EL (cell line): Measurements from ENCODE around the gene RARA.

Experiments used
- DNase-seq: peaks from one replicate; pipeline ENCODE4 v3.0.0-alpha.2; 2016

The RARA gene

DNA sequence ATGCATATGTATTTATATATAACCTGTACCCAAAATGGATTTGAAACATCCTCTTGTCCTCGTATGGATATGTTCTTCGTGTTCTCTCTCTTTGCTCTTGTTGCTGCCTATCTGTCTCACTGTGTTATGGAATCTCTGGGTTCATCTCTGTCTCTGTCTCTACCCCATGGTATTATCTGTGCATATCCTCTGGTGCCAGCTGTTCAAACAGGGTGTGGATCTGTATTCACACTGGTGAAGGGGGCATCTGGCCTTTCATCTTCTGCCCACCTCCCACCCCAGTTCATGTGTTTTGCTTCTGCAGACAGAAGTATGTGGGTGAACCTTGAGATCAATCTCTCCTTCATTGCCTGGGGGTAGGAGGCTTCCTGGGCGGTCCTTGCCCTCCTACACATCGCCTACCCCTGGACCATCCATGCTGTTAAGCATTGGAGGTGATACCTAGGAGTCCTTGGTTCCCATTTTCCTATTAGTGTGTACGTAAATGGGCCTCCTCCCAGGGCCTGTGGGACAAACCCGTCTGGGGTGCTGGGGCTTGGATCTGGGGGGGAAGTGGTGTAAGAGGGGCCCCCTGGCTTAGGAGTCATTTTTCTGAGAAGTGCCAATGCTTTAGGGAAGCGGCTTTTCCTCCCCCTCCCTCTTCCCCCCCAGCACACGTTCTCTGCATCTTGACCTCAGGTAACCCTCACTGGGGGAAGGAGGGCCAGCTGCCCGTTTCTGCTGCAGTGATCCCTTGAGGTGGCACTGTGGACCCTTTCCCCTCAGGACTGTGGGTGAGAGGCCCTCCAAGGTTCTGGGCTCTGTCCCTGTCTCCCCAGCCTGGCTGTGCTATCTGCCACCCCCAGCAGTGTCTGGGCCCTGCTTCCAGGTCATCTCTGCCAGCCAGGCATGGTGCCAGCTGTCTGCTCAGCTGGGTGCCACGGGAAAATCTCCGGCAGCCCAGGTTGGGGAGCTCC, 21.1 kb downstream of the RARA start:
- no peak for DNase-seq

DNA sequence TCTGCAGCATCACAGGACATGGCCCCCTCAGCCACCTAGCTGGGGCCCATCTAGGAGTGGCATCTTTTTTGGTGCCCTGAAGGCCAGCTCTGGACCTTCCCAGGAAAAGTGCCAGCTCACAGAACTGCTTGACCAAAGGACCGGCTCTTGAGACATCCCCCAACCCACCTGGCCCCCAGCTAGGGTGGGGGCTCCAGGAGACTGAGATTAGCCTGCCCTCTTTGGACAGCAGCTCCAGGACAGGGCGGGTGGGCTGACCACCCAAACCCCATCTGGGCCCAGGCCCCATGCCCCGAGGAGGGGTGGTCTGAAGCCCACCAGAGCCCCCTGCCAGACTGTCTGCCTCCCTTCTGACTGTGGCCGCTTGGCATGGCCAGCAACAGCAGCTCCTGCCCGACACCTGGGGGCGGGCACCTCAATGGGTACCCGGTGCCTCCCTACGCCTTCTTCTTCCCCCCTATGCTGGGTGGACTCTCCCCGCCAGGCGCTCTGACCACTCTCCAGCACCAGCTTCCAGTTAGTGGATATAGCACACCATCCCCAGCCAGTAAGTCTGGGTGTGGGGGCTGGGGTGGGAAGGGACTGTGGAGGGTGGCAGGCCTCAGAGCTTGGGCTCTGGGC, 22.0 kb downstream of the RARA start:
- no peak for DNase-seq

DNA sequence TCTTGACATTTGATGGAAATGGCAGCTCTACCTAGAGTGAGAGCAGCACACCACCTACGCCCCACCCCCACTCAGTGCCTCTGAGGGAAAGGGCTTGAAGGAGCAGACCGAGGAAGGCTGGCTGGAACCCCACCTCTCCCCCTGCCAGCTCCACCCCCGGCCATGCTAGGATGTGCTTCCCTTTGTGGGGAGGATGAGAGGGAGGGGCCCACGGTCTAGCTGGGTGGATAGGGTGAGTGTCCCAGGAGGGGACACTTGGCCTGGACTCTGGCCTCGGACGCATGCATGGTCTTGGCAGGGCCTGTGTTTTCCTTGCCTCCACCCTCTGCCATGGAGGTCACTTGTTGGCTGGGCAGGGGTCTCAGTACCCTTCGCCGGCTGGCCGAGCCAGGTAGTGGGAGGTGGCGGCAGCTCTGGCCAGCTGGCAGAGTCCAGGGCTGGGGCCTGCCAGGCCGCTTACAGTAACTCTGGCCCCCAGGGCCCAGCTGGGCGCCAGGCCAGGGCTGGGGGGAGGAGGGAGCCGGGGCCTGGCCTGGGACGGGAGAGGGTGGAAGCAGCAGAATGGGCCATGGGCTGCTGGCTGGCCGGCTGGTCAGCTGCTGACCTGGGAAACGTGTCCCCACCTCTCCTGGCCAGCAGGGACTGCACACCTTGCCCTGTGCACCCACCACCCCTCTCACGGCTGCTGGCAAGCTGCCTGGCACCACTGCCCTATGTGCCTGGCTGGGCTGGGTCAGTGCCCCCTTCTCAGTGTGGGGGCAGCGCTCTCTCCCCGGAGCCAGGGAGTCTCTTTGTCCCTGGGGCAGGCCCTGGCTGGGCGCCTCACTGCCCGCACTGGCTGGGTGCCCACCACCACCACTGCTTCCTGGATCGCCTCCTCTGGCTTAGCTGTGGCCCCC, 23.0 kb downstream of the RARA start:
- peak; percentile 73 for DNase-seq

DNA sequence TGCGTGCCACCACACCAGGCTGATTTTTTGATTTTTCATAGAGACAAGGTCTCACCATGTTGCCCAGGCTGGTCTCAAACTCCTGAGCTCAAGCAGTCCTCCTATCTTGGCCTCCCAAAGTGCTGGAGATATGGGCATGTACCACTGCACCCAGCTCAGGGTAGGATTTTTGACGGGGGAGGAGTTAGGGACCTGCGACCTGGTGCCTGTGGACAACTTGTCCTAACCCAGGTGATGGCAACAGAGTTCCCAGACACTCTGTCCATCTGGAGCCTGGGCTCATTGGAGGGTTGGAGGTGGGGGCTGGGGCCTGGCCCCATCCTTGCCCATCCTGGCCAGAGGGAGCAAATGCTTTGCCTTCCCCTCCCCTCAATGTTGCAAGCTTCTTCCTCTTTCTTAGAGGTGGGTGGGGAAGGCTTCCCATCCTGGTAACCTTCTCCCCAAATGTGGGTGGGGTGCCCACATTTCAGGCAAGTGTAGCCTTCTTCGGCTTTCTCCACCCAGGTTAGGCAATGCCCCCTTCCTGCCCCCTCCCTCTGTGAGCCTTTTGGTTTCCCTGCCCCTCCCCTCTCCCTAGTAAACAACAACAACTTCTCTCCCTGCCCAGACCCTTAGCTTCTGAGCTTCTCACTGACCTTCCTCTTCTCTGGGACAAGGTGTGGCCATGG, 24.9 kb downstream of the RARA start:
- no peak for DNase-seq

DNA sequence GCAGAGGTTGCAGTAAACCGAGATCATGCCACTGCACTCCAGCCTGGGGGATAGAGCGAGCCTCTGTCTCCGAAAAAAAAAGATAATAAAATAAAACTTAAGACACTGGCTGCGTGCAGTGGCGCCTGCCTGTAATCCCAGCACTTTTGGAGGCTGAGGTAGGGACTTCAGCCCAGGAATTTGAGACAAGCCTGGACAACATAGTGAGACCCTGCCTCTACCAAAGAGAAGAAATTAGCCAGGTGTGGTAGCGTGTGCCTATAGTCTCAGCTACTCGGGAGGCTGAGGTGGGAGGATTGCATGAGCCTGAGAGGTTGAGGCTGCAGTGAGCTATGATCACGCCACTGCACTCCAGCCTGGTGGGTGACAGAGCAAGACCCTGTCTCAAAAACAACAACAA, 26.6 kb downstream of the RARA start:
- no peak for DNase-seq

DNA sequence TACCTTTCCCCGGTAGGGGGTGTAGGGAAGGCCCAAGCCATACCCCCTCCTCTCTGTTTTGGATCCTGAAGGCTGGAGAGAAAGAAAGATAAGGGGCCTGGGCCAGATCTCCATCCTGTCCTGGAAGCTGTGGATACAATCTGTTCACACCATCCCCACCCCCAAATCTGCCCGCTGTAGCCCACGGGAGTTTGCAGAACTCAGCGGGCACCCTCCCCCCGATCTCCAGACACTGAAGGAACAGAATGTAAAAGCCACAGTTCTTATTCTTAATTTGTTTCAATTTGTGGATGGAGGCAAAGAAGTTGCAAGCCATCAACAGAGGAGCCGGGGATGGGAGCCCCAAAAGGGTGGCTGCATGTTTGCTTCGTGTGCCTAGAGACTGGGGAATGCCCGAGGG, 28.4 kb downstream of the RARA start:
- DNase-seq = no peak

DNA sequence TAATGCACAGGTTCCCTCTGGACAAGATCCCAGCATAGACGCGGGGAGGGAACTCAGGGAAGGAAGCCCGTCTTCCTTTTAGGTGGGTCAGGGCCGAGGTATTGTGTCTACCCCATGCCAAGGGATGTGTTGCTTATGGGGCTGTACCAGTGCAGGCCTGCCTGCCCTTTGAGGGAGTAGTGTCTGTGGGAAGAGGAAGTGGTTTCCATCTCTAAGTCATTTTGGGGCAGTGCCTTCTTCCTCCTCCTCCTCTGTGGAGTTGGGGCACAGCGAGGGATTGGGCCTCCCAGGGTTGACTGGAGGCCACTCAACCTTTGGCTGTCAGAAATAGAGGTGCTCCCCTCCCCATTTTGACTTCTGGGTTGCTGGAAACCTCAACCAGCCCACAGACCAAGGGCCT, 29.1 kb downstream of the RARA start:
- DNase-seq = no peak

DNA sequence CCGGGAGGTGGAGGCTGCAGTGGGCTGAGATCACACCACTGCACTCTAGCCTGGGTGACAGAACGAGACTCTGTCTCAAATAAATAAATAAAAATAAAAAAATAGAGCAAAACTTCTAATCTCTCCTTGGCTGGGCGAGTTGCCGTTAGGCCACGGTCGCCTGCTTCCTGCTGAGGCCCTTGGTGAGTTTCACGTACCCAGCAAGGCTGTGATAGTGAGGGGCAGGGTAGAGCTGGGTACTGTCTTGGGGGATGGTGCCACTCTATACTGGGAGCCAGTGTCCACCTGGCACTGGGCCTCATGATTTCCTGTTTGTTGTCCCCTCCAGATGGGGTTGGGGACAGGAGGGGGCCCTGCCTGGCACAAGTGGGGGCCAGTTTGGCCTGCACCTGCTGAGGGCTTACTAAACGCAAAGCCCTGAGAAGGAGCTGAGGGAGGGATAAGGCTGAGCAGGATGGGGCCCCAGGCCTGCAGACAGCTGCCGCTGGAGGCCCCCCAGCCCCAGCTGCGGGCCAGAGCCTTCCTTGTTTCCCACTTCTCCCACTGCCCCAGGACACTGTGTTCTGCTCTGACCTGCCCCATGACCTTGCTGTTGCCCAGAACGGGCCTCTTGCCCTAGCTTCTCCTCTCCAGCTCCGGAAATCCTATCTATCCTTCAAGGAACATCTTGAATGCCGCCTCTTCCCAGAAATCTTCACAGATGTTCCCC, 30.1 kb downstream of the RARA start:
- DNase-seq = no peak

DNA sequence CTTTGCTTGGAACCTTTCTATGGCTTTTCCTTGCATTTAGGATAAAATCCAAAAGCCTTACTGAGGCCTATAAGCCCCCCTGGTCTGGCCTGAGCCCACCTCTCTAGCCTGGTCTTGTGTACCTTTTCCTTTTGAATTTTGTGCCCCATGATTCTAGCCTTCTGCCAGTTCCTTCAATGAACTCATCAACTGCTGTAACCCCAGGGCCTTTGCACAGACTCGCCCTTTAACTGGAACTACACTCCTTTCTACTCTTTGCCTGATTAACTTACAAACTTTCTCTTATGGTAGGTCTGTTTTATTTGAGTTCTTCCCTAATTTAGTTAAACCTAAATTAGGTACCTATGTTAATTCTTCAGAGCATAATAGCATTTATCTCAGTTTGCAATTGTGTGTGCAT, 31.3 kb downstream of the RARA start:
- no peak for DNase-seq

DNA sequence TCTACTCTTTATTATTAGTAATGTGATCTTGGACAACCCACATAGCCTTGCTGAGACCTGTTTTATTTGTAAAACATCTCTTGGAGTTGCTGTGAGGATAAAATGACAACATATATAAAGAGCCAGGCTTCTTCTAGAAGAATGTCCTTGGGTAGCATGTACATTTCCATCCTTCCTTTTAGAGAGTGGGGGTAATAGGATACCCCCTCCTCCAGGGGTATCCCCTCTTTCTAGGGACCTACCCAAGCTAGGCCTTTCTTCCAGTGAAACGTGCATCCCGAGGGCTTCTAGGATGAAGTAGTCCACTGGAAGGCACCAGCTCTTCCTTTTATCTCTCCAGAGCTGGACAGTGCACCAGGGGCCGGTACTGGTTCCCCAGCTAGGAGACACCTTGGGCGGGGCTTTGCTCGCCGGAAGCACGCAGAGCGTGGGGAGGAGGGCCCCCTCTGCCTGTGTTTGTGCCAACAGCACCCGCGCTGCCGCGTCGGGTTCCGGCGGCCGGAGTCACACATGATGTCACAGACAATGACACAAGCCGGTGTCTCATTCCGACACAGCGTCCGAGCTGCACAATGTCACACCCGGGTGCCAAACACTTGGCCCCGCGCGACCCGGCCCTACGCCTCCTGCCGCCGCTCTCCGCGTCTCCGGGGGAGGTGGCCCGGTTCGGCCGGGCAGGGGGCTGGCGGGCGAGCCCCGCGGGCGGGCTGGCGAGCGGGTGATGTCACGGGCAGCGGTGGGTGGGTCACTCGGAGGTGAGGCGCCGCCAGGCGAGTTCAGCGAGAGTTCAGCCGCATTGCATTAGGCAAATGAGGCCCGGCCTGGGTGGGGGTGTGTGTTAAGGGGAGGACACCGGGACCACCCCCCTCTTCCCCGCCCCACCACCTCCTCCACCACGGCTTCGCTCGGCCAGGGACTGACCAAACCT, 32.2 kb downstream of the RARA start:
- peak; percentile 85 for DNase-seq

DNA sequence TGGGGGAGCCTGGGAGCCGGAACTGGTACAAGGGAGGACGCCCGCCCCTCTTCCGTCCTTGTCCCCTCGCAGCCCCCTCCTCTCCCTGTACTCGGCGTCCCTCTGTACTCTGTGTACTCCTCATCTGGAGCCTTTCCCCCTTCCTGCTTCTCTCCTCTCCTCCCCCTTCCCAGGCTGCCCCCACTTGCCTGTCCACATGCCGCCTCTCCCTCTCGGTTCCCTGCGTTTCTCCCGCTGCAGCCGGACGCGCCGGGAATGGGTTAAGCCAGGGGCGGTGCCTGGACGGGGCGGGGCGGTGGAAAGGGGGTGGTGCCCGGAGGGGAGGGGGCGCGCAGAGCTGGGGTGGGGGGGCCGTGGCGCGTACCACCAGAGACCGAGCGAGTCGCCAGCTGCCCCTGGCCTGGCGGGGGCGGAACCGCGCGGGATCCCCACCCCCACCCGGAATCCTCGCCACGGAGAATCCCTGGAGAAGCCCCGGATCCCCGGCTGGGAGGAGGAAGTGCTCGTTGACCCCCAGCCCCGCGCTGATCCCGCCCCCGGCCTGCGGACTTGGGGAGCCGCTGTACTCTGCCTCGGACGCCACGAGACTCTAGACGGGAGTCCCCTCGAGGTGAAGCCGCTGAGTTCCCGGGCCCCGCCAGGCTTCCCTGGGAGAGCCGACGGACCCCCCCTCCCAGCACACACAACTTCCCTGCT, 33.0 kb downstream of the RARA start:
- peak; percentile 72 for DNase-seq

DNA sequence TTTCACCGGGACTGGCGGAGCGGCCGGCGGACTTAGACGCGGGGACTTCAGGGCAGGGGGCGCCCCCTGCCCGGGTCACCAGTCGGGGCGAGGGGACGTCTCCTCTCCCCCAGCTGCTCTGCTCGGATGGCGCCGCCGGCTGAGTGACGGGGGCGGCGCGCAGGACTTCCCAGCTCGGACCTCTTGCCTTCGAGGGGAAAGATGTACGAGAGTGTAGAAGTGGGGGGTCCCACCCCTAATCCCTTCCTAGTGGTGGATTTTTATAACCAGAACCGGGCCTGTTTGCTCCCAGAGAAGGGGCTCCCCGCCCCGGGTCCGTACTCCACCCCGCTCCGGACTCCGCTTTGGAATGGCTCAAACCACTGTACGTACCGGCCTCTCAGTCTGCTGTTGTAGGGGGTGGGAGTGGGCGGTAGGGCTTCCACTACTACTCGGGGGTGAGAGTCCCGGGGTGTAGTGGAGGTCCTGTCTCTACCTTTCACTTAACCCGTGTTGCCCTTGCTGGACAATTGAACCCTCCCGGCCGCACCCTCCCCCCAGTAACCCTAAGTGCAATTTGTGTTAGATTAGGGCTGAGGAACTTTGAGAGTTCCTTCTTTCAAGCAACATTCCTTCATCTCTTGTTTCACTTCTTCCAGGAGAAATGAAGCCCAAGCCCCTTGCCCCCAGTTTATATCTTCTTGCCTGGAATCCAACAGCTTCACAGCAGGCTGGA, 33.7 kb downstream of the RARA start:
- no peak for DNase-seq

DNA sequence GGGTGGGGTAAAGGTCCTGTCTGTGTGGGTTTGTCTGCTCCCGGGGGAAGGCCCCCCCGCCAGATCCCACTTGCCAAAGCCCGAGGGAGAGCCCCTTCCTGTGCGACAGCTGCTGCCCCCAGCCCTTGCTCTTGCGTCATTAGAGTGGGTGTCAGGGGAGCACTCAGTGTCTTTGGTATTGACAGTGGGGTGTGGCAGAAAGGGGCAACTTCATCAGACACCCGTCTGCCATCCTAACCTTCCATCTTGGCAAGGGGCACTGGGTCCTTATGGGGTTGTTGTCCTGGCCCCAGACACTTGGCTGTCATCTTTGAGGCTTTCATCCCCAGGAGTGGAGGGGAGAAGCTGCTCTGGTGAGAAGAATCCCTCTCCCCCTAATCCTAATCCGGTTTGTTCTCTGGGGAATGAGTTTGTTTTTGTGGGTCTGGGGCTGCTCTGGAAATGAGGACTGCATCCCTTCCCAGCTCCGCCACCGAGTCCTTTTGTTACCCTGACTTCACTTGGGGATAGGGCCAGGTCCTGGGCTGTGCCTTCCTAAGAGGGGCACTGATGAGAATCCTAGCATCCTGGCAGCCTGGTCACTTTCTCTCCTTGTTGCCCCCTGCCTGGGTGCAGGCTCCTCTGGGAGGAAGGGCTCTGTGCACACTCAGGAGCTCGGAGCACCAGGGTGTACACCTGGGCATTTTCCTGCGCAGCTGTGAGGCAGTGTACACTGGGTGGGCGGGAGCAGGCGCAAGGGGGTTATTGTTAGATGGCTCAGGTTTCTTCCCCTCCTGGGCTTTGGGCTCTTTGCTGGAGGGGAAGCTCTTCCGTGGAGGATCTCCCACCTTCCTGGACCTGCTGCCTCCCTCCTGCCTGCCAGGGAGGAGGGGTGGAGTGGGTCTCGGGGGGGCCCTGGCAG, 34.5 kb downstream of the RARA start:
- no peak for DNase-seq

DNA sequence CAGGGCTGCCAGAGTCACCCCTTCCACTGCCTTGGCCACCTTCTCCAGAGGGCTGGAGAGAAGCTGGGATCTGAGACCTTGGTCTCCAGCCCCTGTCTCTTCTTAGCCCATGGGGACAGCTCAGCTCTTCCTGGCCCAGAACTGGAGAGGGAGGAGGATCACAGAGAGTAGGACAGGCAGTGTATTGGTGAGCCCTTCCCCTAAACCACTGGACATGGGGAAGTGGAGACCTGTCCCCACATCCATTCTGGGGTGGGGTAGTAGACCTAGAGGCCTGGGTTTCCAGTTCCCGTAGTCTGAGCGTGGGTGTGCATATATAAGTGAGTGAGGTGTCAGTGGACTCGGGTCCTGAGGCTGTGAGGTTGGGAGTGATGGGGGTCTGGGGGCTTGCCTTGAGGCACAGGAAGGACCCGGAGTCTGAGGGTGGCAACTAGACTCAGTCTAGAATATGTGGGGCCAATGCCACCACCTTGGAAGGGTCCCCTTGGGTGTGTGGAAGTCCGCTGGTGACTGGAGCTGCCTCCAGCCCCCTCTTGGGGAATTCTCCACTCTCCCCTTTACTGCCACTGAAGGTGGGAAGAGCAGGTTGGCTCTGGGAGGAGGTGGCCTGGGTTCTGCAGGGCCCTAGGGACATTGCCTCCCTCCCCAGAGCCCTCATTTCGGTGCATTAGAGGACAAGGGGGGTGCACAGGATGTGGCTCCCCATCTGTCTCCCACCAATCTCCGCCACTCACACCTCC, 35.6 kb downstream of the RARA start:
- DNase-seq = no peak

DNA sequence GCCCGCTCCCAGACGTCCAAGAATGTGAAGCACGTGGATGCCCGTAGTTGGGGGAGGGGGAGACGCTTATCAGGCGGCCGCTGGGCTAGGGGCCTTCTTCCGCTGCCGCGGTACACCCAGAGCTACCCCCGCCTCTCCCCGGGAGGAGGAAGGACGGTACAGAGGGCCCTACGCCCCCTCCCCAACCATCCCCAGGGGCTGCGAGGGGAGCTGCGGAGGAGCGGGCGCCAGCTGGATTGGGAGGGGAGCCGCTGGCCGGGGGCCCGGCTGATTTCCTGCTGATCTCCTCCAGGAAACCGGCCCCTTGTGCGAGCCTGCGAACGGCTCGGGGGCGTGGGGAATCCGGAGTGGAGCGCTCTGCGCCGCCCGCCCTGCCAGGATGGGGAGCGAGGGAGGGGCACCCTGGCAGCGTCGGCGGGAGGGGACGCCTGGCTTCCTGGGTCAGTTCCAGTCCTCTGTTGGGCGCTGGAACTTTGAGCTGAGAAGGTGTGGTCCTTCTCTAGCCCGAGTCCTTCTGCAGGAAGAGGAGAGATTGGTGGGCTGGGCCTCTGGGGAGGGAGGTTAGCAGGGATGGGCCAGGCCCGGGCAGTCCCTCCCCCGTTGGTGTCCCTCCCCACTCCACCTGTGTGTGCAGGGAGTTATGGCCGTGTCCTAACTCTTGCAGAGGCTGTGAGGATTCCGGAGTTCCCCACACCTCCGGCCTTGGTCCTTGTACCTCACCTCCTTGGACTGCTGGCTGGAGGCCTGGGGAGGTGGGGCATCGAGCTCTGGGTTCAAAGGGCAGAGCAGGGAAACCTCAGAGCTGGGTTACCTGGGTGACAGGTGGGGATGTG, 36.4 kb downstream of the RARA start:
- peak; percentile 82 for DNase-seq

DNA sequence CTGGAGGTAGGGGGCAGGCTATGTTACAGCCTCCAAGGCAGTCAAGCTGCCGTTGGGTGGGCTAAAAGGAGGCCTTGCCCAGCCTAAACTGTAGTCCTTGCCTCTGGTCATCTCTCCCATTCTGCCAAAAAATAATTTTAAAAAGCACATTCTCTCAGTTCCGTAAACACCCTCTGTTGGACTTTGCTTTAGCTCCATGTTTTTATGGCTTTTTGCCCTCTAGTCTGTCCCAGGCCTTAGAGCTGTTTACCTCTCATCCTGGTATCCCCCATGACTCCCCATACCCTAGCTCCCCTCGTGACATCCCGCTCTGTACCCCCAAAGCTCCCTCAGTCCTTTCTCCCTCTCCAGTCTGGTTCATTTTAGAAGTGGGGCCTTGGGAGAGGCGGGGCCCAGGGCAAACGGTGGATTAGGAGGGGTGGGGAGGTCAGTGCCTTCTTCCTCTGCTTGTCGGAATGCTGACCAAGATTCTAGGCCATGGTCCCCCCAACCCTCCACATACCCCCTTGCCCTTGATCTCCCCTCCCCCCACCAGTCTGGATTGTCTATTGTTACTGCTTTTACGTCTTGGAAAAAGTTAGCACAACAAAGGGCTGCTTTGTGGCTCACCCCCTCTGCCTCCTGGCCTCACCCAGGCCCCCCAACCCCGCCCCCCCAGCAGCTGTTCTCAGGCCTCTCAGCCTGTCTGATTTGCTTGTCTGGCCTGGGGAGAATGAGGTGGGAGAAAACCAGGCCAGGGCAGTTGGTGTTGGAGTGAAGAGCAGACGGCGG, 37.2 kb downstream of the RARA start:
- DNase-seq = no peak
